ACC112 (cell line): Measurements from ENCODE around the gene ANGEL2.

Source experiments
- H2AFZ ChIP-seq: fragments of 200-600 bp; sonication (generic); one replicate; pipeline ENCODE4 v1.6.0; 2017; ENCODE audit warnings: antibody characterized with exemption, low read length; ENCODE audit not compliant: unreplicated experiment
- H3K27ac ChIP-seq: fragments of 200-600 bp; sonication (generic); 2 replicates; pipeline ENCODE4 v1.5.1; 2014; ENCODE audit warnings: low read depth, mild to moderate bottlenecking, antibody characterized with exemption, low read length, moderate library complexity
- H3K27me3 ChIP-seq: fragments of 200-600 bp; sonication (generic); 2 replicates; pipeline ENCODE4 v1.6.1; 2014; ENCODE audit warnings: mild to moderate bottlenecking, antibody characterized with exemption, low read length, moderate library complexity, mixed read lengths; ENCODE audit not compliant: insufficient read depth
- H3K36me3 ChIP-seq: fragments of 200-600 bp; sonication (generic); 2 replicates; pipeline ENCODE4 v1.6.1; 2016; ENCODE audit warnings: mild to moderate bottlenecking, antibody characterized with exemption, low read length, moderate library complexity, mixed read lengths; ENCODE audit not compliant: insufficient read depth
- H3K4me1 ChIP-seq: fragments of 200-600 bp; sonication (generic); one replicate; pipeline ENCODE4 v1.6.1; 2016; ENCODE audit warnings: low read length, mixed read lengths; ENCODE audit not compliant: insufficient read depth, unreplicated experiment, control insufficient read depth
- H3K4me3 ChIP-seq: fragments of 200-600 bp; sonication (generic); 2 replicates; pipeline ENCODE4 v1.5.1; 2014; ENCODE audit warnings: mild to moderate bottlenecking, low read depth, low read length
- H3K79me2 ChIP-seq: fragments of 200-600 bp; sonication (generic); one replicate; pipeline ENCODE4 v1.6.0; 2016; ENCODE audit warnings: low read length; ENCODE audit not compliant: control insufficient read depth, unreplicated experiment, insufficient read depth

Gene ANGEL2

GRCh38 chr1:212962509-212962908 is 53.2 kb downstream of the ANGEL2 start:
- no peak overlapping the region for H2AFZ ChIP-seq
- no peaks in the 10 kb centered on the region for H3K79me2 ChIP-seq
- H3K27ac ChIP-seq, result no peak overlapping the region
- no peaks in the 10 kb centered on the region for H3K4me1 ChIP-seq
- H3K27me3 ChIP-seq, result peaks cover 36% of the 10 kb centered on the region; the same call in 1 of the 2 replicates
- no peaks in the 10 kb centered on the region for H3K36me3 ChIP-seq
- H3K4me3 ChIP-seq, result no peak overlapping the region

GRCh38 chr1:212960932-212961331 is 54.7 kb downstream of the ANGEL2 start:
- no peaks in the 10 kb centered on the region for H3K36me3 ChIP-seq
- H3K27me3 ChIP-seq, result peaks cover 40% of the 10 kb centered on the region
- no peak overlapping the region for H2AFZ ChIP-seq
- no peaks in the 10 kb centered on the region for H3K4me1 ChIP-seq
- no peak overlapping the region for H3K4me3 ChIP-seq
- H3K79me2 ChIP-seq, result no peaks in the 10 kb centered on the region
- H3K27ac ChIP-seq, result no peak overlapping the region

GRCh38 chr1:212959266-212960220 is 56.1 kb downstream of the ANGEL2 start:
- no peak overlapping the region for H3K27ac ChIP-seq
- H3K4me1 ChIP-seq, result no peaks in the 10 kb centered on the region
- H3K27me3 ChIP-seq, result peaks cover 45% of the 10 kb centered on the region
- H3K79me2 ChIP-seq, result no peaks in the 10 kb centered on the region
- H3K4me3 ChIP-seq, result no peak overlapping the region
- no peak overlapping the region for H2AFZ ChIP-seq
- H3K36me3 ChIP-seq, result no peaks in the 10 kb centered on the region

GRCh38 chr1:212958175-212958574 is 57.5 kb downstream of the ANGEL2 start:
- Histone ChIP-seq H3K79me2 (no peaks in the 10 kb centered on the region), H3K27ac (no peak overlapping the region), H3K27me3 (peaks cover 32% of the 10 kb centered on the region), H3K36me3 (no peaks in the 10 kb centered on the region), H3K4me1 (no peaks in the 10 kb centered on the region), H3K4me3 (no peak overlapping the region), H2AFZ (no peak overlapping the region)

GRCh38 chr1:212957546-212957945 is 58.1 kb downstream of the ANGEL2 start:
- no peak overlapping the region for H3K27ac ChIP-seq
- H3K79me2 ChIP-seq, result no peaks in the 10 kb centered on the region
- H3K4me3 ChIP-seq, result no peak overlapping the region
- H3K4me1 ChIP-seq, result no peaks in the 10 kb centered on the region
- peaks cover 28% of the 10 kb centered on the region for H3K27me3 ChIP-seq
- no peak overlapping the region for H2AFZ ChIP-seq
- H3K36me3 ChIP-seq, result no peaks in the 10 kb centered on the region

- H3K36me3 ChIP-seq, result no peaks in the 10 kb centered on the region
- H2AFZ ChIP-seq, result no peak overlapping the region
- no peak overlapping the region for H3K27ac ChIP-seq
- H3K4me3 ChIP-seq, result no peak overlapping the region
- H3K4me1 ChIP-seq, result peaks cover 2% of the 10 kb centered on the region
- H3K27me3 ChIP-seq, result peaks cover 33% of the 10 kb centered on the region
- H3K79me2 ChIP-seq, result no peaks in the 10 kb centered on the region
These were observed 59.6 kb downstream of the ANGEL2 start for GRCh38 chr1:212955961-212956620.

GRCh38 chr1:212955098-212955497 is 60.6 kb downstream of the ANGEL2 start:
- Histone ChIP-seq H3K27me3 (peaks cover 36% of the 10 kb centered on the region), H3K4me1 (peaks cover 2% of the 10 kb centered on the region), H3K27ac (no peak overlapping the region), H2AFZ (no peak overlapping the region), H3K79me2 (no peaks in the 10 kb centered on the region), H3K4me3 (no peak overlapping the region), H3K36me3 (no peaks in the 10 kb centered on the region)

- Histone ChIP-seq H2AFZ (no peak overlapping the region), H3K36me3 (no peaks in the 10 kb centered on the region), H3K27me3 (peaks cover 37% of the 10 kb centered on the region), H3K79me2 (no peaks in the 10 kb centered on the region), H3K4me1 (peaks cover 2% of the 10 kb centered on the region), H3K27ac (no peak overlapping the region), H3K4me3 (no peak overlapping the region)
These were observed 61.2 kb downstream of the ANGEL2 start for GRCh38 chr1:212954514-212954913.

GRCh38 chr1:212953321-212953720 is 62.3 kb downstream of the ANGEL2 start:
- H2AFZ ChIP-seq, result no peak overlapping the region
- no peaks in the 10 kb centered on the region for H3K36me3 ChIP-seq
- peaks cover 45% of the 10 kb centered on the region for H3K27me3 ChIP-seq
- no peaks in the 10 kb centered on the region for H3K79me2 ChIP-seq
- H3K4me3 ChIP-seq, result no peak overlapping the region
- H3K27ac ChIP-seq, result no peak overlapping the region
- peaks cover 2% of the 10 kb centered on the region for H3K4me1 ChIP-seq

- Histone ChIP-seq H3K4me3 (no peak overlapping the region), H3K27me3 (peaks cover 45% of the 10 kb centered on the region), H3K36me3 (no peaks in the 10 kb centered on the region), H3K79me2 (no peaks in the 10 kb centered on the region), H3K27ac (no peak overlapping the region), H2AFZ (no peak overlapping the region), H3K4me1 (peaks cover 2% of the 10 kb centered on the region)
These were observed 63.1 kb downstream of the ANGEL2 start for GRCh38 chr1:212952641-212952976.
